Activated naive CD4-positive, alpha-beta T cell treated with anti-CD3 and anti-CD28 coated beads for 36 hours (primary cell): ENCODE measurements around the gene LDLRAD4. TPM values are rescaled to one million over a fixed set of nuclear protein-coding genes. Genes with fewer than 3 reads are reported as not detected.
"Not testable (repeated sequence)": the region's sequence is repeated elsewhere in the genome, so short reads cannot be mapped to it uniquely, and the experiment has no call there.

Experiments used
- CTCF ChIA-PET: fragments of 350-600 bp; sonication (Branson Sonifier 250); formaldehyde crosslinking; loops from one replicate; lab custom pipeline; 2021; ENCODE audit warnings: antibody characterized with exemption; lab: Charles Lee
- DNase-seq: peaks from one replicate; pipeline ENCODE4 v3.0.0-alpha.2; 2020
- H3K27ac Mint-ChIP-seq: one replicate; pipeline ENCODE4 v1.8.0; 2021; ENCODE audit warnings: mild to moderate bottlenecking, mixed read lengths
- H3K27me3 Mint-ChIP-seq: one replicate; pipeline ENCODE4 v1.8.0; 2021; ENCODE audit warnings: low read depth, mixed read lengths
- H3K36me3 Mint-ChIP-seq: one replicate; pipeline ENCODE4 v1.8.0; 2021; ENCODE audit warnings: low read depth, mixed read lengths
- H3K4me1 Mint-ChIP-seq: one replicate; pipeline ENCODE4 v1.8.0; 2021; ENCODE audit warnings: low read depth, mixed read lengths
- H3K4me3 Mint-ChIP-seq: one replicate; pipeline ENCODE4 v1.8.0; 2021; ENCODE audit warnings: mild to moderate bottlenecking, moderate library complexity, mixed read lengths
- H3K9me3 Mint-ChIP-seq: one replicate; pipeline ENCODE4 v1.8.0; 2021; ENCODE audit warnings: mixed read lengths
- intact Hi-C: fragments of 100-400 bp; cut with micrococcal nuclease; formaldehyde crosslinking; loops from one replicate; pipeline ENCODE4 v1.15.1; 2023
- total RNA-seq, 2 experiments: library from RNA; stranded (reverse); gene quantifications; one replicate each; pipeline ENCODE4 v1.2.3, GENCODE V29; 2021

LDLRAD4 gene
- total RNA-seq, 2 experiments from 2014 or later: 19.4 to 21.3 TPM

- H3K4me3 Mint-ChIP-seq: peak overlapping the region; percentile 82
- intact Hi-C loops: loop anchor here (2.0 to 10.0 kb wide), 5 partner anchors 26 to 260 kb away; partner anchors contain the start of genes FAM210A and RNMT
- CTCF ChIA-PET: no interaction called here
- H3K9me3 Mint-ChIP-seq: peaks cover 13% of the 10 kb centered on the region
- H3K36me3 Mint-ChIP-seq: peaks cover 27% of the 10 kb centered on the region
- no peak for DNase-seq
- H3K4me1 Mint-ChIP-seq: peaks cover 60% of the 10 kb centered on the region
- peak overlapping the region; percentile 95 for H3K27ac Mint-ChIP-seq
- H3K27me3 Mint-ChIP-seq: no peaks in the 10 kb centered on the region
These were observed 246.5 kb downstream of the LDLRAD4 start for GRCh38 chr18:13465124-13465446.

- Mint-ChIP-seq H3K36me3 (peaks cover 27% of the 10 kb centered on the region), H3K27ac (peak overlapping the region; percentile 95), H3K4me1 (peaks cover 63% of the 10 kb centered on the region), H3K4me3 (peak overlapping the region; percentile 82), H3K9me3 (peaks cover 13% of the 10 kb centered on the region), H3K27me3 (no peaks in the 10 kb centered on the region)
- DNase-seq: peak; percentile 29
- intact Hi-C loops: loop anchor here (2.0 to 10.0 kb wide), 5 partner anchors 27 to 259 kb away; partner anchors contain the start of genes FAM210A and RNMT
- CTCF ChIA-PET: no interaction called here
These were observed 246.9 kb downstream of the LDLRAD4 start for GRCh38 chr18:13465476-13465875.

- peaks cover 13% of the 10 kb centered on the region for H3K9me3 Mint-ChIP-seq
- DNase-seq: no peak
- intact Hi-C loops: no loop called here
- H3K27me3 Mint-ChIP-seq: no peaks in the 10 kb centered on the region
- CTCF ChIA-PET: no interaction called here
- peaks cover 43% of the 10 kb centered on the region for H3K4me1 Mint-ChIP-seq
- H3K4me3 Mint-ChIP-seq: no peak overlapping the region
- H3K36me3 Mint-ChIP-seq: peaks cover 36% of the 10 kb centered on the region
- H3K27ac Mint-ChIP-seq: no peak overlapping the region
These were observed 252.1 kb downstream of the LDLRAD4 start for GRCh38 chr18:13470516-13471197.

- Mint-ChIP-seq H3K27ac (no peak overlapping the region), H3K4me1 (peaks cover 39% of the 10 kb centered on the region), H3K9me3 (peaks cover 13% of the 10 kb centered on the region), H3K27me3 (no peaks in the 10 kb centered on the region), H3K4me3 (no peak overlapping the region), H3K36me3 (peaks cover 36% of the 10 kb centered on the region)
- CTCF ChIA-PET: interaction anchor here (0.7 kb wide), 1 partner anchor 777 kb away, joined by 3 read pairs; no protein-coding TSS in a partner anchor
- intact Hi-C loops: no loop called here
- no peak for DNase-seq
These were observed 252.8 kb downstream of the LDLRAD4 start for GRCh38 chr18:13471198-13471845.

- no peak overlapping the region for H3K4me3 Mint-ChIP-seq
- no peak for DNase-seq
- H3K27me3 Mint-ChIP-seq: no peaks in the 10 kb centered on the region
- intact Hi-C loops: no loop called here
- H3K27ac Mint-ChIP-seq: no peak overlapping the region
- peaks cover 29% of the 10 kb centered on the region for H3K36me3 Mint-ChIP-seq
- CTCF ChIA-PET: interaction anchor here (0.7 kb wide), 1 partner anchor 778 kb away, joined by 3 read pairs; no protein-coding TSS in a partner anchor
- peaks cover 6% of the 10 kb centered on the region for H3K9me3 Mint-ChIP-seq
- H3K4me1 Mint-ChIP-seq: peaks cover 32% of the 10 kb centered on the region
These were observed 253.5 kb downstream of the LDLRAD4 start for GRCh38 chr18:13471971-13472628.

- CTCF ChIA-PET: no interaction called here
- Mint-ChIP-seq H3K4me3 (no peak overlapping the region), H3K27me3 (no peaks in the 10 kb centered on the region), H3K27ac (no peak overlapping the region), H3K36me3 (peaks cover 30% of the 10 kb centered on the region), H3K4me1 (peaks cover 31% of the 10 kb centered on the region), H3K9me3 (peaks cover 3% of the 10 kb centered on the region)
- no peak for DNase-seq
- intact Hi-C loops: no loop called here
These were observed 255.2 kb downstream of the LDLRAD4 start for GRCh38 chr18:13473751-13474150.

- peaks cover 3% of the 10 kb centered on the region for H3K9me3 Mint-ChIP-seq
- no peak for DNase-seq
- no peak overlapping the region for H3K4me3 Mint-ChIP-seq
- no peaks in the 10 kb centered on the region for H3K27me3 Mint-ChIP-seq
- intact Hi-C loops: no loop called here
- CTCF ChIA-PET: no interaction called here
- H3K4me1 Mint-ChIP-seq: peaks cover 31% of the 10 kb centered on the region
- peaks cover 30% of the 10 kb centered on the region for H3K36me3 Mint-ChIP-seq
- no peak overlapping the region for H3K27ac Mint-ChIP-seq
These were observed 255.8 kb downstream of the LDLRAD4 start for GRCh38 chr18:13474336-13474735.

- no peak overlapping the region for H3K27ac Mint-ChIP-seq
- peaks cover 30% of the 10 kb centered on the region for H3K36me3 Mint-ChIP-seq
- DNase-seq: no peak
- H3K4me3 Mint-ChIP-seq: no peak overlapping the region
- peaks cover 32% of the 10 kb centered on the region for H3K4me1 Mint-ChIP-seq
- CTCF ChIA-PET: interaction anchor here (0.6 kb wide), 1 partner anchor 38 kb away, joined by 3 read pairs; no protein-coding TSS in a partner anchor
- intact Hi-C loops: no loop called here
- no peaks in the 10 kb centered on the region for H3K27me3 Mint-ChIP-seq
- H3K9me3 Mint-ChIP-seq: peaks cover 3% of the 10 kb centered on the region
These were observed 256.5 kb downstream of the LDLRAD4 start for GRCh38 chr18:13474907-13475545.

- H3K27ac Mint-ChIP-seq, H3K4me3 Mint-ChIP-seq, H3K27me3 Mint-ChIP-seq, intact Hi-C loops, DNase-seq, H3K9me3 Mint-ChIP-seq: not testable (repeated sequence)
- CTCF ChIA-PET: interaction anchor here (0.6 kb wide), 1 partner anchor 80 kb away, joined by 3 read pairs; no protein-coding TSS in a partner anchor
- Mint-ChIP-seq H3K4me1 (peaks cover 27% of the 10 kb centered on the region), H3K36me3 (peaks cover 30% of the 10 kb centered on the region)
These were observed 257.8 kb downstream of the LDLRAD4 start for GRCh38 chr18:13476312-13476711.

GRCh38 chr18:13477147-13477683 is 258.7 kb downstream of the LDLRAD4 start:
- DNase-seq: no peak
- H3K4me3 Mint-ChIP-seq: no peak overlapping the region
- H3K27ac Mint-ChIP-seq: no peak overlapping the region
- intact Hi-C loops: no loop called here
- no peaks in the 10 kb centered on the region for H3K27me3 Mint-ChIP-seq
- CTCF ChIA-PET: no interaction called here
- H3K36me3 Mint-ChIP-seq: peaks cover 27% of the 10 kb centered on the region
- H3K4me1 Mint-ChIP-seq: peaks cover 26% of the 10 kb centered on the region
- H3K9me3 Mint-ChIP-seq: peaks cover 3% of the 10 kb centered on the region

- peaks cover 16% of the 10 kb centered on the region for H3K36me3 Mint-ChIP-seq
- no peak overlapping the region for H3K4me3 Mint-ChIP-seq
- no peak overlapping the region for H3K27ac Mint-ChIP-seq
- intact Hi-C loops: no loop called here
- DNase-seq: no peak
- H3K9me3 Mint-ChIP-seq: peaks cover 3% of the 10 kb centered on the region
- no peaks in the 10 kb centered on the region for H3K27me3 Mint-ChIP-seq
- H3K4me1 Mint-ChIP-seq: peaks cover 22% of the 10 kb centered on the region
- CTCF ChIA-PET: no interaction called here
These were observed 262.2 kb downstream of the LDLRAD4 start for GRCh38 chr18:13480571-13481255.
